ENCODE results near the gene CPNE9.

DNA sequence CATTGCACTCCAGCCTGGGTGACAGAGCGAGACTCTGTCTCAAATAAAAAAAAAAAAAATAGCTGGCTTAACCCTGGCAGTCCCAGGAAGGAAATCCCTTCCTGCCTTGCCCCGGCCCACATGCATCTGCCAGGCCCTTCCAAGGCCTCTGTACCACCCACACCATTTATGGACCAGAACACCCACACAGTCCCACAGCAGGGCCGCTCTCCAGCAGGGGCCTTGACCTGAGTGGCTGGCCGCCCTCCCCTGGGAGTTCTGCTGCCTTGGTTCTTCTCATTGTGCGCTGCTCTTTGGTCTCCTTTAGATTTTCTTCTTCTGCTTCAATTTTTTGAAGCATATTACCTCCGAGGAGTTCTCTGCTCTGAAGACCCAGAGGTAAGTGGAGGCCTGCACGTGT is 16.1 kb upstream of the CPNE9 start:
- TF ChIP-seq, protein P1, sequence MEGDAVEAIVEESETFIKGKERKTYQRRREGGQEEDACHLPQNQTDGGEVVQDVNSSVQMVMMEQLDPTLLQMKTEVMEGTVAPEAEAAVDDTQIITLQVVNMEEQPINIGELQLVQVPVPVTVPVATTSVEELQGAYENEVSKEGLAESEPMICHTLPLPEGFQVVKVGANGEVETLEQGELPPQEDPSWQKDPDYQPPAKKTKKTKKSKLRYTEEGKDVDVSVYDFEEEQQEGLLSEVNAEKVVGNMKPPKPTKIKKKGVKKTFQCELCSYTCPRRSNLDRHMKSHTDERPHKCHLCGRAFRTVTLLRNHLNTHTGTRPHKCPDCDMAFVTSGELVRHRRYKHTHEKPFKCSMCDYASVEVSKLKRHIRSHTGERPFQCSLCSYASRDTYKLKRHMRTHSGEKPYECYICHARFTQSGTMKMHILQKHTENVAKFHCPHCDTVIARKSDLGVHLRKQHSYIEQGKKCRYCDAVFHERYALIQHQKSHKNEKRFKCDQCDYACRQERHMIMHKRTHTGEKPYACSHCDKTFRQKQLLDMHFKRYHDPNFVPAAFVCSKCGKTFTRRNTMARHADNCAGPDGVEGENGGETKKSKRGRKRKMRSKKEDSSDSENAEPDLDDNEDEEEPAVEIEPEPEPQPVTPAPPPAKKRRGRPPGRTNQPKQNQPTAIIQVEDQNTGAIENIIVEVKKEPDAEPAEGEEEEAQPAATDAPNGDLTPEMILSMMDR (IDR thresholded peaks at IDR 0.05): no peak
- no peak for TF ChIP-seq POLR2A (IDR thresholded peaks at IDR 0.05)
